Measurements from ENCODE around the gene GPAM.

GPAM gene

GRCh38 chr10:112141292-112141691 lies 42.3 kb downstream of the GPAM start:
- Histone ChIP-seq H3K27me3 (no peaks in the 10 kb centered on the region), H3K27ac (no peak overlapping the region), H3K9me3 (no peaks in the 10 kb centered on the region), H3K4me1 (ENCODE audit: control insufficient read depth in 1 of 2, insufficient read depth in 1 of 2, low read depth in 1 of 2, low read length in 1 of 2) (peaks cover 0 to 4% of the 10 kb centered on the region in 2 experiments), H3K36me3 (no peaks in the 10 kb centered on the region), H3K4me3 (ENCODE audit: low read depth in 1 of 2, low read length in 1 of 2) (no peak overlapping the region)
- TF ChIP-seq CTCF (IDR thresholded peaks at IDR 0.05), result no peak

- peaks cover 0 to 4% of the 10 kb centered on the region in 2 experiments for H3K4me1 ChIP-seq (ENCODE audit: control insufficient read depth in 1 of 2, insufficient read depth in 1 of 2, low read depth in 1 of 2, low read length in 1 of 2)
- H3K36me3 ChIP-seq, result no peaks in the 10 kb centered on the region
- no peaks in the 10 kb centered on the region for H3K9me3 ChIP-seq
- peak; percentile 30 for TF ChIP-seq CTCF (IDR thresholded peaks at IDR 0.05)
- no peak overlapping the region for H3K4me3 ChIP-seq (ENCODE audit: low read depth in 1 of 2, low read length in 1 of 2)
- H3K27ac ChIP-seq, result no peak overlapping the region
- no peaks in the 10 kb centered on the region for H3K27me3 ChIP-seq
These were observed 43.2 kb downstream of the GPAM start for GRCh38 chr10:112140110-112140970.

GRCh38 chr10:112139176-112139575 lies 44.4 kb downstream of the GPAM start:
- Histone ChIP-seq H3K4me3 (ENCODE audit: low read depth in 1 of 2, low read length in 1 of 2) (no peak overlapping the region), H3K27me3 (no peaks in the 10 kb centered on the region), H3K4me1 (ENCODE audit: control insufficient read depth in 1 of 2, insufficient read depth in 1 of 2, low read depth in 1 of 2, low read length in 1 of 2) (peaks cover 0 to 4% of the 10 kb centered on the region in 2 experiments), H3K27ac (no peak overlapping the region), H3K36me3 (no peaks in the 10 kb centered on the region), H3K9me3 (no peaks in the 10 kb centered on the region)
- TF ChIP-seq CTCF (IDR thresholded peaks at IDR 0.05), result no peak

GRCh38 chr10:112137154-112137987 lies 46.2 kb downstream of the GPAM start:
- H3K9me3 ChIP-seq, result no peaks in the 10 kb centered on the region

More at GRCh38 chr10:112137154-112137987, 46.2 kb downstream of the GPAM start:
- no peak overlapping the region for H3K27ac ChIP-seq
- peaks cover 0 to 4% of the 10 kb centered on the region in 2 experiments for H3K4me1 ChIP-seq (ENCODE audit: control insufficient read depth in 1 of 2, insufficient read depth in 1 of 2, low read depth in 1 of 2, low read length in 1 of 2)
- peak; percentile 46 for TF ChIP-seq CTCF (IDR thresholded peaks at IDR 0.05)
- H3K27me3 ChIP-seq, result no peaks in the 10 kb centered on the region
- H3K36me3 ChIP-seq, result no peaks in the 10 kb centered on the region
- no peak overlapping the region for H3K4me3 ChIP-seq (ENCODE audit: low read depth in 1 of 2, low read length in 1 of 2)
